Stimulated activated CD4-positive, alpha-beta T cell treated with anti-CD3 and anti-CD28 coated beads, Interleukin-2, amount 100 ng/mL, for 4 hours (primary cell): ENCODE data around the gene PPP1R12B.
"Not testable (repeated sequence)": the region's sequence is repeated elsewhere in the genome, so short reads cannot be mapped to it uniquely, and the experiment has no call there.

ENCODE experiments used
- DNase-seq: peaks from one replicate; pipeline ENCODE4 v3.0.0-alpha.2; 2020; ENCODE audit warnings: low read depth

Gene PPP1R12B

GRCh38 chr1:202631076-202631923, 282.8 kb downstream of the PPP1R12B start:
- DNase-seq = no peak

DNA sequence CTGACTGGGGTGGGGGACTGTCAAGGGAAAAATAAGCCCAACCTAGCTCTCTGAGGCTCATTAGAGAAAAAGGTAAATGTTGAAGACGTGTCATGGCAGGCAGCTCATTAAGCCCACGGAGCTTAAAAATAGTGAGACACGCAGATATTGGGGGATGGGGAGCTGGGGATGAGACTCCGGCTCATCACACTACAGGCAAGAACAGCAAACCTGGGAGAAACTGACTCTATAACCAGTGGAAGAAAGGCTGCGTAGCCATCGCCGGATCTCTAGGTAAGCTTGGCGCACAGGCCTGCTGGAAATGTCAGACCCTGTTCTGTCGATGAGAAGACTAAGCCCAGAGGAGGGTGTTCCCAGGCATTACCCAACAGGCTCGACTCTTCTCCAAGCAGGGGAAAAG, 283.7 kb downstream of the PPP1R12B start:
- DNase-seq = no peak

- DNase-seq = not testable (repeated sequence)
These were observed 287.7 kb downstream of the PPP1R12B start for GRCh38 chr1:202636171-202636570.

DNA sequence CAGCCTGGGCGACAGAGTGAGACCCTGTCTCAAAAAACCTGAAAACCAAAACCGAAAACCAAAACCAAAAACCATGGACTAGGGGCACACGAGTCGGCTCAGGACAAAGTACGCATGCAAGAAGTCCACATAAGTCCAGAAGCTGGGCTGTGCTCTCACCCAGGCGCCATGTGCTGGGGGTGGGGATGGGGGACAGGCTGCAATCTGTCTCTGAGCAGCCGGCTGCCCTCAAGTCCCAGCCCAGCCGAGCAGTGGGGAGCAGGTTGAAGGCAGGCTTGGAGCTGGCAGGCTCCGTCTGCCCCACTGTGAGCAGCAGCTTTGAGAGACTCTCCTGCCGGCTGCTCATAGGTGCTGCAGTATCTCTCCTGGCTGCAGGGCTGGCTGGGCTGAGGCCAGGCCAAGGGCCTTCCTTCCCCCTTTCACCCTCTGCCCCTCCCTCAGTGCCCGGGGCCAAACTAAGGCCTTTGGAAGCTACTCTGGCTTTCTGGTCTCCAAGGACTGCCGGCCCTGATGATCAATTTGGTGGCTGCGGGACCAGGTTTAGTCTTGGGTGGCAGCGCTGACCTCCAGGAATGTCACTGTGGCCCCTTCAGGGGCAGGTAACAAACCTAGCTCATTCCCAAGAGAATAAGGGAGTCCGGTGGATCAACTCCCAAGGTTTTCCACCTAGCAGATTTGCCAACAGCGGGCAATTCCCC, 289.0 kb downstream of the PPP1R12B start:
- DNase-seq = not testable (repeated sequence)

DNA sequence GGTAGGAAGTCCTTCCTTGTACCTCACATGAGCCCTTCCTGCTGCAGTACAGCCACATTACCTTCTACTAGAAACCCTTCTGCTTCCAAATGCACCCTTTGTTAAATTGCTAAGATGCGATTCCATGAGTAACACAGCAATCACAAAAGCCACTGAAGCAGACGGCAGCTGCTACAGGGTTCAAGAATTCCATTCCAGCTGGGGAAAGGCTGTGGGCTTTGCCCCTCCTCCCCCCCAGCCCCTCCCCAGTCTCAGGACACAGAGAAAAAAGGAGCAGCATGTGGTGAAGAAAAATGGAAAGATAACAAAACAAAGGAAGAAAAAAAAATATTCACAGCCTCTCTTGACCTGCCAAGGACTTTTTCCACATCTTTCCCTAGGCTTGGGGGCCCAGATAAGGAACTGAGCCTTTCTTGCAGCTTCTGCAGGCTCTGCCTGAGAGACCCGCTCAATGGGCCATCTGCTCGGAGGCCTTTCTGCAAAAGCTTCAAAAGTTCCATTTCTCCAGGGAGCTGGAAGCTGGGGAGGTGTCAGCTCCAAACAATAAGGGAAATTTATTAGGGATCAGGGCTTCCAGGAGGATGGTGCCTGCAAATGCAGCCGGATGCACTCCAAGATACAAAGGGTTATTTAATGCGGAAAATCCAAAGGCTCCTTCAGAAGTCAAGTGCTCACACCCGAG, 289.7 kb downstream of the PPP1R12B start:
- no peak for DNase-seq

- not testable (repeated sequence) for DNase-seq
These were observed 290.3 kb downstream of the PPP1R12B start for GRCh38 chr1:202638701-202639305.

DNA sequence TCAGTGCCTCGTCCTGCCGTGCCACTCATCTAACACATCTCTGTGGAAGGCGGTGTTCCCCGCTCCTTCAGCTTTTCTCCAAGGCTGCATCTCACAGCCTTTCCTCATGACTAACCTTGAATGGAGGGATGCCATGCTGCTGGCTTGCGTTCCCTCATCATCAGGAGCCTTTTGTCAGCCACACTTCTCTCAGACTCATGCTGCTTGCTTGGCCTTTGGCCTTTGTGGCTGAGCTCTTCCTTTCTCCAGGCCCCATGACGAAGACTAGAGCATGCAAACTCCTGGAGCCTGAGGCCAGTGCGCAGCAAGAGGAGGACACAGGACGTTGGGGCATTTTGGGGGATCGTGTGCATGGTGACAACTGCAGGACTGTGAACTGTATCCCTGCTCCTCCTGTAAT, 291.0 kb downstream of the PPP1R12B start:
- no peak for DNase-seq

GRCh38 chr1:202642212-202642611, 293.7 kb downstream of the PPP1R12B start:
- no peak for DNase-seq
